ENCODE data around the gene ABHD5.

ABHD5 gene

DNA sequence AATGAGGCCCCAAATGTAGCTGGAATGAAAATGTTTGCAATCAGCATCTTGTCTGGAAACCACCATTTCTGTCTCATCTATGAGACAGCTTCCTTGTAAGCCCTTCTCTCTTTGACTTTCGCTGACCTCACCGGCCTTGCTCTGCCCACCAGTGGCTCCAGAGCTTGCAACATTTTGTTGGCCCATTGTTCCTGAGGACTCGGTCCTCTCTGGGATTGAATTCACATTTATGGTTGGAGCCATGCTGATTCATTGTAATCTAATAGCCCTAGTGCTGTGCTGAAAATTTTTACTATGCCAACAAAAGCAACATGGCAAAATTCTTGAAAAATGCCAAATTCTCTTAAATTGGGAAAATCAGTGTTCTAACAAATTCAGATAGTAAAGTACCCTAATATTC is 37.2 kb downstream of the ABHD5 start:
- no peak for DNase-seq

DNA sequence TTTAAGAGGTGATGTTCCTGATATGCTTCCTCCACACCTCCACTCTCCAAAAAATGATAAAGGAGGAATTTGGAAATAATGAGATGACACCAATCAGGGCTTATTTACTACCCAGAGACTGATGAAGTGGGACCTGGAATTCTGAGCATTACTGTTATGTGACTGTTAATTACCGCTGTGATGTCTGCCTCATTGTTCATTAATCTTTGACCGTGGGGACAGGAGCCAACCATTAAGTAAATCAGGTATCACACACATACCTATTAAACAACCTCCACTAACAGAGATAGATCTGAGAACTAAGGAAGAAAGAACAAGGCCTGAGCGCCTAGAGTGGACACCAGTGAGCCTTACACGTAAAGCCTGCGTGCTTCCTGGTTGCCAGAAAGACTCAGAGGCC is 37.7 kb downstream of the ABHD5 start:
- no peak for DNase-seq

DNA sequence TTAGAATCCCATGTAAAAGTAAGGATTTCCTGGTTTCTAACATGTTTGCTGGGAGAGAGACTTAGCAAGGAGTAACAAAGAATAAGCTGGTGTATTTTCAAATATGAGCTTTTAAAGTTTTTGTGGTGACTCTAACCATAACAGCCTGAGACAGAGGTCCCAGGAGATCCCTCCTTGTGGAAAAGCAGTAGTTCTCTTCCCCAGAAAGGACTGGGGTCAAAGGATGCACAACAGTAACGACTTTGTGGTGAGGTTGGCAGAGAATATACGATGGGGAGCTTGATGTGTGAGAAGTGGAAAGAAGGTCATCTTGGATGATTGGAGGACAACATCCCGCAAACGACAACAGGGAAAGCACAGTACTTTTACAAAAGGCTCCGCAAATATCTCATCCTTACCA is 38.2 kb downstream of the ABHD5 start:
- DNase-seq = no peak

DNA sequence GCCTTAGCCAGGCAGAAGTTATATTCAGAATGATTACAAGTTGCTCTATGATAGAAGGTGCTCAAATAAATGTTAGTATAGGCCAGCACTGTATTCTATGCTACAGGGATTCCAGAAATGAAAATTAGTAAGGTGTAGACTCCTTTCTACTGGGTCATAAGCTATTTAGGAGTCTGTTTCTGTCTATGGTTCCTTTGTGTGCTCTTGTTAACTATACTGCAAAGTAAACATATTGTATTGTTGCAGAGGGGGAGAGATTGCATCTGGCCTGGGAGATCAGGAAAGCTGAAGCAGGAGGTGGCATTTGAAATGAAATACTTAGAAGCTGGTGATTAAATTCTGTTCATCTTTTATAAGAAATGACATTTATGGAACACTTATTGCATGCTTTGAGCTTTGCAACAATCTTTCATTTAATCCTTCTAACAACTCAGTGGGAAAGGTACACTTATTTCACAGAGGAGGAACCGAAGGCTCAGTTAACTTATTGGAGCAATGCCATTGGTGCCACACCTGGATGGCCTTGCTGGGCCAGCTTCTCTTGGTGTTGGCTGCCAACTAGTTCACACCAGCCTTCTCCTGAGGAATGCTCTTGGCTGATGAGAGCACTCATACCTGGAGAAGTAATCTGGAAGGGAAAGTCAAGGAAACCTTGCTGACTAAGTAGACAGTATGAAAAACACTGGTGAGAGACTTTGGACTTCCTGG is 39.1 kb downstream of the ABHD5 start:
- DNase-seq = no peak

DNA sequence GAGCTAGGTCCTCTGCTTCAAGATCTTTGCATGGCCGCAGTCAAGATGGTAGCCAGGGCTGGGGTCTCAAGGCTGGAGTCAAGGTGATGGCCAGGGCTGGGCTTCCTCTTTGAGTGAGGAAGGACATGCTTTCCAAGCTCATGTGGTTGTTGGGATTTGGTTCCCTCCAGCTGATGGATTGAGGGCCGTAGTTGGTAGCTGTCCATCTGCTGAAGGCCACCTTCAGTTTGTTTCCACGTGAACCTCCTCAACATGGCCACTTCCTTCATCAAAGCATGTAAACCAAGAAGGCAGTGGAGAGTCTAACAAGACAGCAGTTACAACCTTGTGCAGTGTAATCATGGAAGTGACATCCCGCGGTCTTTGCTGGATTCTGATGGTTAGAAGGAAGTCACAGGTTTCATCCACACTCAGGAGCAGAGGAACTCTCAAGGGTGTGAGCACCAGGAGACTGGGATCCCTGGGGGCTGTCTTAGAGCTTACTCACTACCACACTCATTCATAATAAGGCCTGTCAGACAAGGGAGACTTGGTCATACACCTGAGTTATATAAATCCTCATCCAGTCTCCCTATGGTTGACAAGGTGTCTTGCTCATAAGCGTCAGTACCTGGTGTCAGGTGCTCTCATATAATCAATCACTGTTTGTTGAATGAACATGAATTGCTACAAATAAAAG is 42.1 kb downstream of the ABHD5 start:
- no peak for DNase-seq

DNA sequence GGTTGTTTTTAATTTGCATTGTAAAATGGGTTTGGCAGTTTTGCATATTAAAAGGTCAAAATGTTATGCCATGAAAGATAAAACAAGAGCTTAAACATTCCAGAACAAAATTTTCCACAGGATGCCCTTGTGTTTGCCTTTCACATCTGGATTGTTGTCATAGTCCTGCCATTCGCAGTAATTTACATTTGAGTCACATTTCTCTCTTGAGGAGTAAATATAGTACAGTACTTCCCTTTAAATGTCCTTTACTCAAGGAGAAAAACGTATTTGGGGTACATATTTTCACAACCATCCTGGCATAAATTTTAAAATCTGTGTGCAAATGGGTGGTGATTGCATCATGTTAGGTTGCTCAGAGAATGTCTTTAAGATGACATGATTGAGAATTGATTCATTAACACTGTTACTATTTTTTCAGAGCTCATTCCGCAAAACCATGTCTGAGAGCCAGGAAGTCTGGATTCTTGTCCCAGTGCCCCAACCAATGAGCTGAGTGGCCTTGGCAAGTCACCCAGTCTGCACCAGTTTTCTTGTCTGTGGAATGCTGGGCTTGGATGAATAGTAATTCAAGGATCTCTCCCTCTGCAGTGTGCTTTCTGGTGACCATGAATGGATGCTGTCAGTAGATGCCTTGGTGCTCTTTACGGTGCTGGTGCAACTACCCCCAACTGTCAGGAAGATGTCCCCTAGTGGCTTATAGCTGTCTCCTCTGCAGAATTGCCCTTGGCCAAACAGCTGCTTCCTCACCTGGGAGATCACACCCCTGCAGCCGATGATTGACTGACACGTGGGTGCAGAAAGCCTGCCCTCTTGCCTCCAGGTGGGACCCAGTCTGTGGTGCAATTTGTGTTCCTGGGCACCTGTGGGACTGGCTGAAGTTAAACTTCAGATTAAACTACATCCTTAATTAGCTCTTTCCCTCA is 43.0 kb downstream of the ABHD5 start:
- no peak for DNase-seq

DNA sequence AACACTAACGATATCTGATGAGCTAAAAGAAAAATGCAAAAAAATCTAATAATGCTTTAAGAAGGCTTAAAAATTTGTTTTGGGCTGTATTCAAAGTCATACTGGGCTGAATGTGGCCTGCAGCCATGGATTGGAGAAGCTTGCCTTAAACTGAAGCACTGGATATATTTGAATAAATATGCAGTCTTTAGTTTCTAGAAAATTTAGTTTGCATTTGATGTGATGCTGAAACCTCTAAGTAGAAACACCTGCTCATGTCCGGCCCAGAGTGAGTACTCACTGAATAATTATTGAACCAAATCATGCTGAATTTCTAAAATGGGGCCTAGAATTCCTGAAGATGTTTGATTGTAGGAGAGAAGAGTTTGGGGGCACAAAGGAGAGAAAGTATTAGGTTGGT is 43.9 kb downstream of the ABHD5 start:
- no peak for DNase-seq

DNA sequence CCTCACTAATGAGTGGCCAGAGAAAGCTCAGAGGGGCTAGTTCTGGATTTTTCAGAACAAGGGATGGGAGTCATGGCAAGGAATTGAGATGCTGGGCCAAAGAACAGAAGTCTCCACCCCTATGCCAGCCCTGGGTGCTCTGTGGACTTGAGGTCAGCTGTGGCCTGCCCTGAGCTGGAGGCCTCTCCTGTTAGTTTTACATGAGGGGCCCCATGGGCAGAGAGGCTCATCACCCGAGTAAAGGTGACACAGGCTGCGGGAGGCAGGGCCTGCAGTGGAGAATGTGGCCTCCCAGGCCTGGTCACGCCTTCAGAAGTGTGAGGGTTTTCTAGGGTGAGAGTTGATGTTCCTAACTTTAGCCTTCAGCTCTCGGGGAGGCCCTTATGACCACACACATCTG is 44.9 kb downstream of the ABHD5 start:
- no peak for DNase-seq

DNA sequence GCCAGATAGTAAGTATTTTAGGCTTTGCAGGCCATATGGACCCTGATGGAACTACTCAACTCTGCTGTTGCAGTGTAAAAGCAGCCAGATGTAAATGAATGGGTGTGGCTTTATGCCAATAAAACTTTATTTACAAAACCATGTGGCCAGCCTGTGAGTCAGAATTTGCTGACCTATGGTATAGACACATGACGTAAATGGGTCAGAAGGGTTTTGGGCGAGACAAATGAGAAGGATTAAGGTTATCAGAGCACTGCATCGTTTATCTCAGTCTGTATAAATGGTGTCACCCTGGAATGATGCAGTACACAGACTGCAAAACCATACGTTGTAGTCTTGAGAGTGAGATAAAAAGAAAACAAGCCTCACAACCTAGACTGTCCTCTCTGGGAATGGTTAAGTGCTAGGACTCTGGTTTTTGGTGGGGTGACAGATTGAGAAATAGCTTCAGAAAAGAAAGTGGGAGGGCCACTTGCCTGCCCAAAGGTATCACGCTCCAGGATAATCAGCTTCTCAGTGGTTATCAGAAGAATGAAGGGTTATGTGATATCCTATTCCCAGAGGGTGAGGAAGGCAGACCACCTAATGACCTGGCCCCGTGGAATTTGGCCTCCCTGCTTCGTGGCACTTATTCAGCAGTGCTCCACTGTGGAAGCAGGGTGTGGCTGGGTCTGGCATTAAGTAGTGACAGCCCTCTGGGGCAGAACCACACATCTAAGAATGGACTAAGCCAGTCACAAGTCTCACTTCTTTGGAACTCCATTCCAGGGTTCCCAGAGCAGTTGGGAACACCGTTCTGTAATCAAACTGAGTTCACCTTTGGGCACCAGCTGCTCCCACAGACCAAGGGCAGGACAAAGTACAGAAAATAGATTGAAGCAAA is 46.1 kb downstream of the ABHD5 start:
- no peak for DNase-seq

DNA sequence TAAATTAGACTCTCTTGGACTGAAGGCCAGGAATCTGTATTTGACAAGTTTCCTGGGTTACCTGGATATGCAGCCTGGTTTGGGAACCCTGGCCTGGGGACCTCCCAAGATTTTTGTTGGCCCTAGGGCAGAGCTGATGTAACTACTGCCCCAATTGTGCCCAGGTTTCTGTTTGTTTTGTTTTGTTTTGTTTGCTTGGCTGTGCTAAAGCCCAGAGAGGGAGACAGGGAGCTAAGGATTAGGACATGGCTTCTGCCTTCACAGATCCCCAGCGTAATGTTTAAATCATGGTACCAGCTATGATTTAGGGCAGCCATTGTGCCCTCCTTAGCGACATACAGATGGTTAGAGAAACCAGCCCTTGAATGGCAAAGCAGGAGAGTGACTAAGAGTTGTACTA is 47.6 kb downstream of the ABHD5 start:
- DNase-seq = no peak

DNA sequence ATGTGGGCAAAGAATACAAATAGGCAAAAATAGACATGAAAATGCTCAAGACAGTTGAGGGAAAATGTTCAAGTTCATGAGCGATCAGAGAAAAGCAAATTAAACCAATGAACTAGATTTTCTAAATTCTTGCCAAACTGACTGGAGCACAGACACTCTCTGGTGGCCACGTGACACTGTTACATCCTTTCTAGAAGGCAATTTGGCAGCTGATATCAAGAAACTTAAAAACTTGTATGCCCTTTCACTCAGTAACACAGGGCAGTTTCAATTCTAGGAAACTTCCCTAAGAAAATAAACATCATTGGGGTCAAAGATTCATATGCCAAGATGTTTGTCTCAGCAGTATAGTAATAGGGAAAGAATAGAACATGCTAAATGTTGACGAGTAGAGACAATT is 52.2 kb downstream of the ABHD5 start:
- no peak for DNase-seq

DNA sequence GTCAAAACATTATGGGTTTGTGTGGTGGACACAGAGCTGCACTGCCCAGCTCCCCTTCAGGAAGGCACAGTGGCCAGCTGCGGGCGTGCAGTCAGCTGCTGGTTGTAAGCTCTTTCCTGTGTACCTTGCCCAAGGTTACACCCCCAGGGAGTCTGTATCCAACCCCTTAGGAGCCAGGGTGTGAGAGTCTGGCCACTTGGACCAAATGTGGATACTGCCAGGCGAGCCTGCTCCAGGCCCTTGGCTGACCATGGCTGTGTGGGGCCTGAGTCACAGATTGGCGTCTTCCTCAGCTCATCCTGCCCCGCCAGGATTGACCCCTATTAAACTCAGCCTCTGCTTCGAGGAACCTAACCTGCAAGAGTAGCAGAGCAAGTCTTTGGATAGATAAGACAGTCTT is 56.9 kb downstream of the ABHD5 start:
- no peak for DNase-seq

DNA sequence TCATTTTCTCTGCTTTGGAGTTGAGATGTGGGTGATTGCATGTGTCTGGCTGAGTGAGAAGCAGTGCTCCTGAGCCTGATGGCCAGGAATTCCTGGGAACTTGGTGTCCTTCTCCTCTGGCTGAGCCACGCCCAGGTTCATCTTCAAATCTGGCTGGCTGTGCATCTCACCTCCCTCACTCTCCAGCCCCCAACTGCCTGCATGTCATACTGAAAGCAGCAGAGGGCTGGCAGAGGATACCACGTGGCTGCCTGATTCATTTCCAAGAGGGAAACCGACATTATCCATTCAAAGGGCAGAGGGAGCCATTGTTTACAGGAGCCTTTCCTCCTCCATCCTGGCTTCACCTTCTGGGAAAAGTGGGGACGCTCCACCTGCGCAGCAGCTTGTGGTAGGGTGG is 57.4 kb downstream of the ABHD5 start:
- no peak for DNase-seq

DNA sequence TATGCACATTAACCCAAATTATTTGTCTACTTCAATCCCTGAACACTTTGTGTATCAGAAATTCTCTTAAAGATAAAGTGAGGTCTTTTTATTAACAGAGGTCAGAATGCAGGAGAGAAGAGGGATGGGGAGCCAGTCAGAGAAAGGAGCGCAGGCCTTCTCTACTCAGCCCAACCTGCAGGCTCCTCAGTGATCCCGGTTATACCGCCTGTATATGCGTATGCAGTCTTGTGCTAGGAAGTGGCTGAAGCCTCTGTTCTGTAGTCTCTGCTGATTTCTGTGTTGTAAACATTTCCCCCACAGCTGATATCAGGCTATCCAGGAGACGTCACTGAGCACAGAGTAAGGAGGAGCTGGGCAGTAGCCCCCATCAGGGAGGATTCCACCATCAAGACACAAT is 57.9 kb downstream of the ABHD5 start:
- DNase-seq = no peak

DNA sequence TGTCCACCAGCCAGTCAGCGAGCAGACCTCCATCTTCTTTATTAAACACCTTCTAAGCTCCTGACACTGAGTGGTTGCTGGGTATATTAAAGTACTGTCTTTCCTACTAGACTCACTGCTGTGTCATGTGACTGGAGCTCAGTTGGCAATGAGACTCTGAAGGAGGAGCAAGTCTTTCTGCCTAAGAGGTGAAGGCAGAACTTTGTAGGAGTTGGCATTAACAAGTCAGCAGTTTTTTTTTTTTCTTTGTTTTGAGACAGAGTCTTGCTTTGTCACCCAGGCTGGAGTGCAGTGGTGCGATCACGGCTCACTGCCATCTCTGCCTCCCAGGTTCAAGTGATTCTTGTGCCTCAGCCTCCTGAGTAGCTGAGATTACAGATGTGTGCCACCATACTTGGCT is 62.2 kb downstream of the ABHD5 start:
- no peak for DNase-seq

DNA sequence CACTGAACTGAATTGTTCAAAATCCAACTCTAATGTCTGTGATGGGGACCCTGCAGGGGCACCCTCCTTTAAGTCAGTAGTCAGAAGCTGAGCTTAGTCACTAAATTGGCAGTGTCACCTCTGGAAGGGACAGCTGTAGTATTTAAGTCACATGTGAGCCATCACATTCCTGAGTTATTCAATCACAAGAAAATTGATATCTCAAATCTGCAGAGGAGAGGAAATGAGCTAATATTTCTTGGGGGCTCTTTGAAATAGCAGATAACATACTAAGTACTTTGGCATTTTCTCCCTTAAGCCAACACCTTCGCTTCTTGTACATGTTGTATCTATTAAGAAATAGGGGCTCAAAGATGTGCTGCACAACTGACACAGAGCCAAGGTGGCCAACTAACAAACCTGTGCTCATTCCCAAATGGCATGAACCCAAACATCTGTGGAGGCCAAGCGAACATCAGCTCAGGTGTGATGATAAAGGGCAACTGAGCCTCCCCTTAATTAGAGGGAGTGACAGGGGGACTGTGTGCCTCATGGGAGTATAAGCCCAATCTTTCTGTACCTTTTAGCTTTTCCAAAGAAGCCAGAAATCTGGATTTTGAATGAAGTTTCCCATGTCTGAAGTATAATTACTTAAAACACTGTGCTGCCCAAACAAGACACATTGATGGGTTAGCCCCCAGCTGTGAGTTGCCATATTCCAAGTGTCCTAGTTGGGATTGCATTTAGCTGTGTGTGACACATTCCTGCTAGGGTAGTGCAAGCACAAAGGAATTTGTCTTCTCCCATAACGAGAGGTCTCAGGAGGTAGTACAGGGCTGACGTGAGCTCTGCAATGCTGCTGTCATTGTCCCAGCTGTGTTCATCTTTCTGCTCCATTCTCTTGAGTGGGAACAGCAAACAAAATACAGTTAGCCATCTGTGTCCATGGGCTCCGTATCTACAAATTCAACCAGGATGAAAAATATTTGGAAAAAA is 63.3 kb downstream of the ABHD5 start:
- no peak for DNase-seq

DNA sequence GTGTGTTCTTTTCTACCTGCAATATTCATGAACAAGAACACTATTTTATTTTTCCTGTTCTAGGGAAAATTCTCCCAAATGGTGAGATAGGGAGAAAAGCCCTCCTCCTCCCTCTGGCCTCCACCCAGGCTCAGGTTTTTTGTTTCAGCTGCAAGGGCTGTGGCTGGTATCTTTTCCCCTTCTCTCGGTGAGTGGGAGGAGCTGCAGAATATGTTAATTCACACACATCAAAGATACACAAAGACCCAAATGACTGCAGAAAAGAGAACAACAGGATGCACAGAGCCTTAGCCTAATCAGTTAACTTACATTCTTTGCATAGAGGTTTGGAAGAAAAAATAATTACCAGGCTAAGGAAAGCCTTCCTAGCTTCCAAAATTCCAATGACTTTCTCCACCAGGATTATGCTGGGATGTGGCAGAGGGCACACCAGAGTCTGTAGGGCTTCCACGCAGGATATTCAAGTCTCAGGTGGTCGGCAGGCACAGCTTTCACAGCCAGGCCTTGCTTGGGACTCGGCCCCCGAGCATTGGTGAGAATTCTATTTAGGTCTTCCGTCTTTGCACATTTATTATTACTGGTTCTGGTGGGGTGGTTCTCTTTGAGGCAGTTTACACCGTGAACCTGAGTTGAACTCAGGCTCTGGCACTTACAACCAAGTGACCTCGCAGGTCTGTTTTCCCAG is 64.9 kb downstream of the ABHD5 start:
- DNase-seq = no peak

DNA sequence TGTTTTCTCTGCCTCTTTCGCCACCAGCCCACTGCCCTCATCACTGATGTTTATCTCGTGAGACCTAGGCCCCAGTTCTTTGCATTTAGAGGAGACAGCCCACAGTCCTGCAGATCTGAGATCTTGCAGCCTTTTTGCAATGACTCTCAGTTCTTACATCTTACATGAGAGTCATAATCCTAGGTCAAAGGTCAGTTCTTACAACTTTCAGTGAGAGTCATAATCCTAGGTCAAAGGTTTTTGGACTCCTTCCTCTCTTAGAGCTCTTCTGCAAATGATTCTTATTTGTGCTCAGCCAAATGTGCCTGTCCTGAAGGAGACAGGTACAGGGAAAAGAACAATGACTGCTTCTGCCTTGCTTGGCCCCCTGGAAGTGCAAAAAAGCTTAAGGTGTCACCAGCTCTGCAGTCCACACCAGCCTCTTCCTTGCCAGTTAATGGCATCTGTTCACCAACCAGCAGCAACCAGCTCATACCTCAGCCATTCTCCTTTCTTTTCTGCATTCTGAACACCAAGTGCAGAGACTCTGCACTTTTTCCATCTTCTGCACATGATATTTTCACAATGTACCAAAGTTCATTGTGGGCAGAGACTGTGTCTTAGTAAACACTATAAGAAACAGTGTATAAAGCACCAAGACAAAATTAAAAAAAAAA is 67.1 kb downstream of the ABHD5 start:
- DNase-seq = no peak

DNA sequence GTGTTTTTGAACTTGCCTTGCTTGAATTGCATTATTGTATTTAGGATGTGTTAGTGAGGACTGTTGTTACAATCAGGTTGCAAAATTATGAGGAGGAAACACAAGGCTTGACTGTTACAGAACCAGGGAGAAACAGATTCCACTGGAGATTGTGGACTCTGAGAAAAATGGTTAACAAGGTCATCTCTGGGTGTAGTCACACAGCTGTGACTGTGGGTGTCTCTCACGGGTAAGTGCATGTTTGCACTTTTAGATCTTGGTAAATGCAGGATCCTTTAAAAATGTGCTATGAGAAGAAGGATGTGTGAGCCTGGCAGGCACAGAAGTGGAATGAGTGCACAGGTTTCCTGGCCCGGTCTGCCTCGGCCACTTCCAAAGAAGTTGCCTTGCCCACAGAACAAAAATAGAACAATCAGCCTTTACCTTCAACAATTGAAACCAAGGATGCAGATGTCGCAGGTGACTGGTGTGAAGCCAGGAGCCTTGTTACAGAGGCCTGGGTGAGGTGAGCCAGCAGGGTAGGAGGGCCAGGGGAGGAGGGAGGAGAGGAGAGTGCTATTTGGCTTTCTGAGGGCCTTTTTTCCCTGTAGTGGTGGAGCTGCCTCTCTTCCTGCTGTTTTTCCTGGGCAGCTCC is 68.0 kb downstream of the ABHD5 start:
- no peak for DNase-seq

DNA sequence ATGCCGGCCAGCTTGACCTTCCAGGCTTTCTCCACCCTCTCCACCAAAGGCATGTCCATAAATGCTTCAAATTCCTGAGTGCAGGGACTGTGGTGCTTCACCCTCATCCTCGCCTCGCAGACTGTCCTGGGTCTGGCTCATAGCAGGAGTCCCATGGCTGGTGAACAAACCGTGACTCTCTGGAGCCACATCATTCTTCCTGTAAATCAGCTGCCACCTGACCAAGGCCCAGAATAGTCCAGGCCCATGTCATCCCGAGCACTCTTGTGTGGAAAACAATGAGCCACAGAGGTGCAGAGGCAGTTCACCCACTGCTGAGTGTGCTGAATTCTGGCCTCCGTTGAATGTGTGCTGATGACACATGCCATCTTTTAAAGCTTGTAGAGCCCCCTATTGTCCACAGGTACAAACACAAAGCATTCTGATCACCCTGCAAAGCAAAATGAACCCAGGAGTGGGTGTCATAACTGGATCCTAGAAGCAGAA is 68.6 kb downstream of the ABHD5 start:
- DNase-seq = no peak
